Kidney (tissue), 14 donors: ENCODE results near the gene PRM3. TPM values are rescaled to one million over a fixed set of nuclear protein-coding genes. Genes with fewer than 3 reads are reported as not detected.

Experiments used
- DNase-seq, 5 donors: peaks; one replicate each; pipeline ENCODE4 v3.0.0-alpha.2; 2013 to 2020
- FAIRE-seq: peaks from 2 replicates; lab custom pipeline; 2012; peaks lifted over from hg19 to GRCh38; lab: Jason Lieb, UNC
- H3K27ac ChIP-seq, 2 donors: one replicate each; pipeline ENCODE4 v1.7.0; 2013; ENCODE audit warnings: low read depth in 2 of 2, low read length in 2 of 2, inconsistent platforms in 1 of 2
- H3K27me3 ChIP-seq: one replicate; pipeline ENCODE4 v1.7.1; 2013; ENCODE audit warnings: low read length, inconsistent platforms; ENCODE audit not compliant: control insufficient read depth, insufficient read depth
- H3K36me3 ChIP-seq, 3 donors: one replicate each; pipeline versions ENCODE4 v1.7.0 to v1.7.1; 2013; ENCODE audit warnings: low read length in 3 of 3, control low read depth in 1 of 3, inconsistent platforms in 1 of 3; ENCODE audit not compliant: insufficient read depth in 3 of 3, control insufficient read depth in 2 of 3
- H3K4me1 ChIP-seq, 3 donors: one replicate each; pipeline versions ENCODE4 v1.7.0 to v1.7.1; 2013; ENCODE audit warnings: low read length in 3 of 3, inconsistent platforms in 1 of 3, low read depth in 1 of 3; ENCODE audit not compliant: control insufficient read depth in 2 of 3, insufficient read depth in 2 of 3
- H3K4me3 ChIP-seq, 3 donors: one replicate each; pipeline versions ENCODE4 v1.7.0 to v1.8.1; 2013; ENCODE audit warnings: low read length in 3 of 3, control low read depth in 1 of 3, inconsistent platforms in 1 of 3
- H3K9ac ChIP-seq, 3 donors: one replicate each; pipeline versions ENCODE4 v1.7.0 to v1.7.1; 2013; ENCODE audit warnings: low read length in 3 of 3, control low read depth in 1 of 3, inconsistent platforms in 1 of 3
- H3K9me3 ChIP-seq, 3 donors: one replicate each; pipeline versions ENCODE4 v1.7.0 to v1.7.1; 2013; ENCODE audit warnings: low read length in 3 of 3, control low read depth in 1 of 3, inconsistent platforms in 1 of 3; ENCODE audit not compliant: control insufficient read depth in 2 of 3, insufficient read depth in 1 of 3
- CTCF ChIP-seq: IDR thresholded peaks from 3 replicates; pipeline ENCODE4 v1.5.1; 2012; ENCODE audit warnings: mild to moderate bottlenecking, moderate library complexity, borderline replicate concordance; ENCODE audit not compliant: insufficient read depth; ENCODE audit errors: extremely low read depth
- intact Hi-C: fragments of 100-400 bp; cut with DNase I; formaldehyde crosslinking; loops from one replicate; pipeline ENCODE4 v1.11.1; 2022
- polyA plus RNA-seq: library from polyadenylated mRNA; stranded (reverse); fragments of 350-450 nt; fragmentation: Illumina TruSeq; extraction: RNeasy Lipid Tissue Mini Kit (QIAGEN cat#74804); gene quantifications from one replicate; pipeline ENCODE4 v1.2.3, GENCODE V29; 2014; ENCODE audit warnings: low read depth, low replicate concordance; ENCODE audit not compliant: insufficient read depth
- total RNA-seq: library from RNA; stranded (reverse); fragmentation: NEBNext Ultra II Directional; extraction: Animal tissue kit (Norgen Biotek cat#: 25700); gene quantifications from one replicate; pipeline ENCODE4 v1.2.1, GENCODE V29; 2021
- donor health status: control.
- donor health status: control.
- donor health status: control.
- donor health status: control.
- donor health status: control.
- donor health status: DM: yes; HTN: yes; CAD: no.
- donor health status: Normal renal cell carcinoma (clear cell type).

PRM3 gene
- total and polyA plus RNA-seq, 2 donors from 2014 or later = not detected

GRCh38 chr16:11248133-11248532, 25.3 kb downstream of the PRM3 start:
- peaks cover 0 to 2% (median 0%) of the 10 kb centered on the region in 3 donors for H3K4me1 ChIP-seq
- H3K9me3 ChIP-seq = no peaks in the 10 kb centered on the region
- TF ChIP-seq CTCF = no peak
- no peak overlapping the region for H3K4me3 ChIP-seq
- no peaks in the 10 kb centered on the region for H3K27me3 ChIP-seq
- FAIRE-seq (no peak), DNase-seq (no peak)
- intact Hi-C loops = no loop called here
- H3K36me3 ChIP-seq = no peaks in the 10 kb centered on the region
- no peak overlapping the region for H3K9ac ChIP-seq
- no peak overlapping the region for H3K27ac ChIP-seq

- H3K27me3 ChIP-seq = no peaks in the 10 kb centered on the region
- H3K9ac ChIP-seq = no peak overlapping the region
- H3K4me3 ChIP-seq = no peak overlapping the region
- no peaks in the 10 kb centered on the region for H3K36me3 ChIP-seq
- H3K9me3 ChIP-seq = no peaks in the 10 kb centered on the region
- no peaks in the 10 kb centered on the region for H3K4me1 ChIP-seq
- no peak for TF ChIP-seq CTCF
- no peak overlapping the region for H3K27ac ChIP-seq
- FAIRE-seq (no peak), DNase-seq (no peak)
- intact Hi-C loops = no loop called here
These were observed 27.4 kb downstream of the PRM3 start for GRCh38 chr16:11245988-11246387.

GRCh38 chr16:11245222-11245737, 28.1 kb downstream of the PRM3 start:
- no peak for FAIRE-seq
- intact Hi-C loops = no loop called here
- Histone ChIP-seq H3K4me1 (no peaks in the 10 kb centered on the region), H3K27ac (no peak overlapping the region), H3K9me3 (no peaks in the 10 kb centered on the region), H3K36me3 (no peaks in the 10 kb centered on the region), H3K27me3 (no peaks in the 10 kb centered on the region), H3K4me3 (no peak overlapping the region), H3K9ac (no peak overlapping the region)
- no peak for DNase-seq
- TF ChIP-seq CTCF = no peak

- no peak overlapping the region for H3K9ac ChIP-seq
- H3K9me3 ChIP-seq = no peaks in the 10 kb centered on the region
- no peaks in the 10 kb centered on the region for H3K36me3 ChIP-seq
- FAIRE-seq = no peak
- no peak overlapping the region for H3K4me3 ChIP-seq
- no peaks in the 10 kb centered on the region for H3K4me1 ChIP-seq
- intact Hi-C loops = no loop called here
- no peak for TF ChIP-seq CTCF
- no peaks in the 10 kb centered on the region for H3K27me3 ChIP-seq
- no peak overlapping the region for H3K27ac ChIP-seq
- no peak for DNase-seq
These were observed 30.8 kb downstream of the PRM3 start for GRCh38 chr16:11242658-11243057.
